Fibroblast of the aortic adventitia (primary cell): Measurements from ENCODE around the gene ARID1B. TPM values are rescaled to one million over a fixed set of nuclear protein-coding genes. Genes with fewer than 3 reads are reported as not detected.
"Not testable (repeated sequence)": the region's sequence is repeated elsewhere in the genome, so short reads cannot be mapped to it uniquely, and the experiment has no call there.

Experiments
- DNase-seq: peaks from one replicate; pipeline ENCODE4 v3.0.0-alpha.2; 2010; ENCODE audit warnings: low read depth
- H3K4me3 ChIP-seq: 2 replicates; pipeline ENCODE4 v1.5.1; 2011; ENCODE audit warnings: low read depth, mild to moderate bottlenecking, control low read depth, low read length, moderate library complexity
- total RNA-seq: library from RNA; depleted of rRNA; stranded (reverse); fragments of >200 nt; gene quantifications from 2 replicates; pipeline ENCODE4 v1.2.3, GENCODE V29; 2012; ENCODE audit warnings: low replicate concordance
- TF ChIP-seq, protein P1 (sequence below): IDR thresholded peaks from 2 replicates; pipeline ENCODE4 v1.5.1; 2011; ENCODE audit warnings: mild to moderate bottlenecking, low read length, control low read depth, inconsistent platforms; ENCODE audit not compliant: insufficient read depth

ARID1B gene
- total RNA-seq, 1 donor: 55.9 TPM

DNA sequence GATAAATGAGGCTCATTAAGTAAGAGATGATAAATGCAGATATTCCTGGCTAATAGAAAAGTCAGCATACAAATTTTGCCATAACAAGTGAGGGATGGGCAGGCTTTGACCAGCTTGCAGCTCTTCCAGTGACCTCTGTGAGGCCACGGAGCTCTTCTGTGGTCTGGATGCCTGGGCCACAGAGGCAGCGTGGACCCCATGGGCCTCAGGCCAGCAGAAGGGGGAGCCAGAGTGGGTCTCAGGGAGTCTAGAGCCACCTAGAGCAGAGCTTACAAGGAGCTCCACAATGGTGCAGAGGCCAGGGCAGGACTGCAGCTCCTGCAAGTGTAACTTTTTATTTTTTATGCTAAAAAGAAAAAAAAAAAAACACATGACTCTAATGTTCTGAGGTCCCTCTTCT is 165.1 kb downstream of the ARID1B start:
- TF ChIP-seq, protein P1, sequence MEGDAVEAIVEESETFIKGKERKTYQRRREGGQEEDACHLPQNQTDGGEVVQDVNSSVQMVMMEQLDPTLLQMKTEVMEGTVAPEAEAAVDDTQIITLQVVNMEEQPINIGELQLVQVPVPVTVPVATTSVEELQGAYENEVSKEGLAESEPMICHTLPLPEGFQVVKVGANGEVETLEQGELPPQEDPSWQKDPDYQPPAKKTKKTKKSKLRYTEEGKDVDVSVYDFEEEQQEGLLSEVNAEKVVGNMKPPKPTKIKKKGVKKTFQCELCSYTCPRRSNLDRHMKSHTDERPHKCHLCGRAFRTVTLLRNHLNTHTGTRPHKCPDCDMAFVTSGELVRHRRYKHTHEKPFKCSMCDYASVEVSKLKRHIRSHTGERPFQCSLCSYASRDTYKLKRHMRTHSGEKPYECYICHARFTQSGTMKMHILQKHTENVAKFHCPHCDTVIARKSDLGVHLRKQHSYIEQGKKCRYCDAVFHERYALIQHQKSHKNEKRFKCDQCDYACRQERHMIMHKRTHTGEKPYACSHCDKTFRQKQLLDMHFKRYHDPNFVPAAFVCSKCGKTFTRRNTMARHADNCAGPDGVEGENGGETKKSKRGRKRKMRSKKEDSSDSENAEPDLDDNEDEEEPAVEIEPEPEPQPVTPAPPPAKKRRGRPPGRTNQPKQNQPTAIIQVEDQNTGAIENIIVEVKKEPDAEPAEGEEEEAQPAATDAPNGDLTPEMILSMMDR: no peak
- DNase-seq: no peak
- H3K4me3 ChIP-seq: no peak overlapping the region

DNA sequence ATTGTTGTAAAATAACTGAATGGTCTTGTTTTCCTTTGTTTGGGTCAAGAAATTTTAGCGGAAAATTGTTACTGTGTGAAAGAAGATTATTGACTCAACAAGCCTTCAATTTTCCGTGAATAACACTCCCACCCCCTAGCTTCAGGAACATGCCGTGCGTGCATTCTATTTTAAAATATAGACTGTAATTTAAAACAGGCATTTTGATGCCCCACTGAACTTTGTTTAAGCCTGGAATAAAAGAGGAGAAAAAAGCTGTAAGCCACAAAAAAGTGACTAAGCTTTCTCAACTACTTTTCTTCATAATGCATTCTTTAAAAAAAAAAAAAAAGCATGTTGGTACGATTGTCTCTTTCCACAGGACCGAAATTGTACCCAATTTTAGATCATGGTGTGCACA is 166.0 kb downstream of the ARID1B start:
- peak; percentile 15 for DNase-seq
- TF ChIP-seq, protein P1: no peak
- H3K4me3 ChIP-seq: no peak overlapping the region

GRCh38 chr6:156943816-156944215 is 166.6 kb downstream of the ARID1B start:
- DNase-seq: peak; percentile 27
- H3K4me3 ChIP-seq: no peak overlapping the region
- TF ChIP-seq, protein P1: no peak

DNA sequence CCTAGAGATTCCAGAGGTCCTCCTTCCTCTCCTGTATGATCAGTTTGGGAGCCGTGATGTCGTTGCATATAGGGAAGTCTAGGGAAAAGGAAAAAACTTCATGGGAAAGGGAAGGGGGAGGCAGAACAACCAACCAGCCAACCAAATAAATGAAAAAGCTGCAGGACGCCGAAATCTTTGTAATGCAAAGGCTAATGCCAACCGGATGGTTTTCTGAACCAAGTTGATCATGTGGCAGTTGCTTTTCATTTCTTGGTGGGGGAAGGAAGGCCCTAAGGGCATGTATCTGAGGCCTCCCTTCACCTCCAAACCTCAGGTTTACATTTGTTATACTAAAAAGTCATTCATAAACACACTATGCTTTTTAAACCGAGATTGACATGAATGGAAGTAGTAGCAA is 167.2 kb downstream of the ARID1B start:
- DNase-seq: no peak
- TF ChIP-seq, protein P1: no peak
- no peak overlapping the region for H3K4me3 ChIP-seq

GRCh38 chr6:156945789-156946172 is 168.6 kb downstream of the ARID1B start:
- not testable (repeated sequence) for DNase-seq, H3K4me3 ChIP-seq

DNA sequence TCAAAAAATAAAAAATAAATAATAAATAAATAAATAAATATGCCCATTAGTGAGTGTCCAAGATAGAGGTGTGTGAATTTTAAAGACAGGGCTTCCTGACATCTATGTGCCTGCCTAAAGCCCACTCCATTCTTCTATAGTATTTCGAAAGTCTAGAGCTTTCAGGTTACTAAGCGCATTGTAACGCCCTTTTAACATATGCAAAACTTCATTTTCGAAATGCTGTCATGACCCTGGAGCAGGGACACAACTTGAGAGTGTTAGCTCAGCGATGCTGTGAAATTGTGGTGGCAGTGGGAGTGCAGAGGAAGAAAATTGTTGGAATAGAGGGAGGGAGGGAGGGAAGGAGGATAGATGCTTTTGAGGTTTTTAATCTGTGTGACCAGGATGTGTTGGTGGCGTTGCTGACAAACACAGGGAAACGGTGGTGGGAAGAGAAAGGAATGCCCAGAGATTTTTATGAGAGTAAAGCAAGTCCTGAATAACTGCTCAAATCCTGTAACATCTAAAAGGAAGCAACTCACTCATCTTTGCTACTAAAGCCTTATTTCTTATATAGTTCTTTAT is 169.3 kb downstream of the ARID1B start:
- TF ChIP-seq, protein P1: no peak
- DNase-seq: no peak
- no peak overlapping the region for H3K4me3 ChIP-seq

GRCh38 chr6:156948277-156948676 is 171.1 kb downstream of the ARID1B start:
- TF ChIP-seq, protein P1: no peak
- no peak overlapping the region for H3K4me3 ChIP-seq

More at GRCh38 chr6:156948277-156948676, 171.1 kb downstream of the ARID1B start:
- no peak for DNase-seq
